H7 (cell line): ENCODE results near the gene ZNF24. TPM values are rescaled to one million over a fixed set of nuclear protein-coding genes. Genes with fewer than 3 reads are reported as not detected.

Source experiments
- DNase-seq: peaks from one replicate; pipeline ENCODE4 v3.0.0; 2012
- H3K27me3 ChIP-seq: 2 replicates; pipeline ENCODE4 v1.6.0; 2011; ENCODE audit warnings: mild to moderate bottlenecking, low read length; ENCODE audit not compliant: control insufficient read depth, insufficient read depth
- H3K36me3 ChIP-seq: replicated peaks from 2 replicates; pipeline ENCODE4 v1.5.1; 2011; ENCODE audit warnings: low read length; ENCODE audit not compliant: control insufficient read depth, insufficient read depth
- H3K4me3 ChIP-seq: 2 replicates; pipeline ENCODE4 v1.5.1; 2011; ENCODE audit warnings: low read depth, mild to moderate bottlenecking, control low read depth, low read length, moderate library complexity; ENCODE audit not compliant: insufficient read depth
- total RNA-seq: library from RNA; depleted of rRNA; stranded (reverse); fragments of >200 nt; shearing (Covaris generic); gene quantifications from 2 replicates; pipeline ENCODE4 v1.2.3, GENCODE V29; 2014; rRNA removed

ZNF24 gene
- total RNA-seq, 1 experiment from 2014 or later, result 29.4 TPM

GRCh38 chr18:35291166-35291565, 53.1 kb downstream of the ZNF24 start:
- no peaks in the 10 kb centered on the region for H3K36me3 ChIP-seq
- H3K27me3 ChIP-seq, result no peaks in the 10 kb centered on the region
- H3K4me3 ChIP-seq, result peak overlapping the region; percentile 70; the same call in 1 of the 2 replicates
- no peak for DNase-seq

DNA sequence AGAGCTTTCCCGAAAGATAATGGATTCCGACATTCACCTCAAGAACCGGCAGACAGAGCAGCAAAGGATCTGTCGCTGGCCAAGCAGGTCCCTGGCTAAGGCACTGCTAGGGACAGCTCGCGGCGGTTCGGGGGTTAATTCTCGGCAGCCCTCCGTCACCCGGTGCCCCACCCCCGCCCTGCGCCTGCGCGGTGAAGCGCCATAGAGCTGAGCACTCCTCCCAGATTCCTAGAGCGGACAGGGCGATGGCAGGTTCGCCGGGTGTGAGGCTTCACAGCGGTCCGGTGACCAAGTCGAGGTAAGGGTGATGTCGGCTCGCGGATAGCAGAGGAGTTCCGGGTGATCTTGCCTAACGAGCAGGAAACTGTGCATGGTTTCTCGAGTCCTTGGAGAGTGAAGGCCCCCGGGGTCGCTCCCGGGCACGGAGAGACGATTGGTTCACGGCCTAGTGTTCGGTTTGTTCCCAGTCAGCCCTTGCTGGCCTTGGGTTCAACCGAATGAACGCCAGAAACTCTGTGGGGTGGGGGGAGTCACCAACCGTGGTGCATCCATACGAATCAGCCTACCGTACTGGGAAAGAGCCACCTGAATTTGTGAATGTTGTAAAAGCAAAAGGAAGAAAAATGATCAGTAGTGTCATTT, 54.0 kb downstream of the ZNF24 start, which contains the start of gene ZSCAN30:
TSS of gene ZSCAN30 (minus strand) at position 136 of the 642 bp plus-strand sequence. CDS start 25,877 bp downstream, outside the sequence.
- Histone ChIP-seq H3K4me3 (peak within 1 kb of the TSS; percentile 70), H3K27me3 (no peaks in the 10 kb centered on the region), H3K36me3 (no peaks in the 10 kb centered on the region)
- peak; percentile 94 for DNase-seq

- Histone ChIP-seq H3K4me3 (peak overlapping the region; percentile 70), H3K36me3 (no peaks in the 10 kb centered on the region; the same call in 1 of the 2 replicates), H3K27me3 (no peaks in the 10 kb centered on the region)
- DNase-seq, result peak; percentile 59
Observed at GRCh38 chr18:35289727-35290093, 54.5 kb downstream of the ZNF24 start.

- Histone ChIP-seq H3K36me3 (no peaks in the 10 kb centered on the region; the same call in 1 of the 2 replicates), H3K4me3 (peak overlapping the region; percentile 70), H3K27me3 (no peaks in the 10 kb centered on the region)
- no peak for DNase-seq
Observed at GRCh38 chr18:35289293-35289692, 54.9 kb downstream of the ZNF24 start.

DNA sequence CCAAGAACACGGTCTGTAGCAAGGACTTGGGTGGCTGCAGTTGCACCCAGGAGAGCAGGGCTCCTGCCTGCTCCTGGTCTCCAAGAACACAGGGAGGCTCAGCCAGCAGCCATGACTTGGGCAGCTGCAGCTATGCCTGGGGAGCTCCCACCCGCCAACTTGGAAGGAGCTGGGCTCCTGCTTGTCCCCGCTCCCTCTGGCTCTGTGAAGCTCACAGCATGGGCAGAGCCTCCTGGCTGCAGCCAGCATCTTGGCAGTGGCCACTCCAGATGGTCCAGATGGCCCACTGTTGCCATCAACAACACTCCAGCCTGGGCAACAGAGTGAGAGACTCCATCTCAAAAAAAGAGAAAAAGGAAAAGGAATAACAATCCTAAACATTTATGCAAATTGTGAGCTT, 59.4 kb downstream of the ZNF24 start:
- H3K27me3 ChIP-seq, result no peaks in the 10 kb centered on the region
- H3K4me3 ChIP-seq, result no peak overlapping the region
- H3K36me3 ChIP-seq, result peaks cover 3% of the 10 kb centered on the region
- no peak for DNase-seq

GRCh38 chr18:35283923-35284794, 60.1 kb downstream of the ZNF24 start:
- no peak overlapping the region for H3K4me3 ChIP-seq
- H3K36me3 ChIP-seq, result peaks cover 3% of the 10 kb centered on the region
- DNase-seq, result no peak
- H3K27me3 ChIP-seq, result no peaks in the 10 kb centered on the region

DNA sequence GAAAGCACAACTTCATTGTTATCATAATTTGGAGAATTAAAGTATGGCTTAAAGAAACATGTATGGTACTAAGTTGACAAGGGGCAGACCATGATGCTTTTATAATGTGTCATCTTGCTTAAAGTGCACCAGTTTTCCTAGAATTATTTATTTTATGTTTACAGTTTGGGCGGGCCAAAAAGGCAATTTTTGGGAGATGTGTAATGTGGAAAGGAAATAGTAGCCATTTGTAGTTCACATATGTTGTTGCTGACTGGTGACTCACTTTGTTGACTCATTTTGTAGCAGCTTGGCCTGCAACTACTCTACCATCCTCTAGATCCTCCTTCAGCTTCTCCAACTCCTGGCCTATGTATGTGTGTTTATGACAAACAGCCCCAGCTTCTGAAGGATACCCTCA, 61.9 kb downstream of the ZNF24 start:
- peaks cover 3% of the 10 kb centered on the region for H3K36me3 ChIP-seq
- H3K27me3 ChIP-seq, result no peaks in the 10 kb centered on the region
- no peak for DNase-seq
- no peak overlapping the region for H3K4me3 ChIP-seq

Other genes with a start within 250 kb of the ZNF24 start
- 17.5 and 30.0 TPM in 2 replicates for gene ZNF397, start 103.4 kb downstream of the ZNF24 start, total RNA-seq
- gene ZSCAN30, start 54.2 kb downstream of the ZNF24 start, total RNA-seq, result 6.2 and 8.2 TPM in 2 replicates
- gene ZNF396, start 32.9 kb upstream of the ZNF24 start, total RNA-seq, result 1.4 and 2.0 TPM in 2 replicates
- 12.9 and 18.0 TPM in 2 replicates for gene INO80C, start 153.5 kb upstream of the ZNF24 start, total RNA-seq
- gene GALNT1, start 237.3 kb upstream of the ZNF24 start, total RNA-seq, result 83.3 and 93.4 TPM in 2 replicates